Activated CD4-positive, alpha-beta T cell treated with anti-CD3 and anti-CD28 coated beads, Interleukin-2, amount 10 ng/mL, durations not matched to agents 7 days and 5 days (primary cell): Measurements from ENCODE around the gene NRL. TPM values are rescaled to one million over a fixed set of nuclear protein-coding genes. Genes with fewer than 3 reads are reported as not detected.
A peak's percentile ranks its signal among the peaks of the same experiment; 100 is the strongest.

ENCODE experiments used
- CTCF ChIA-PET: fragments of 350-600 bp; sonication (Branson Sonifier 250); formaldehyde crosslinking; loops from one replicate; lab custom pipeline; 2021; ENCODE audit warnings: antibody characterized with exemption; lab: Charles Lee
- POLR2A ChIA-PET: fragments of 350-600 bp; sonication (Branson Sonifier 250); formaldehyde crosslinking; loops from one replicate; lab custom pipeline; 2021; ENCODE audit warnings: antibody characterized with exemption; lab: Charles Lee
- DNase-seq: peaks from one replicate; pipeline ENCODE4 v3.0.0-alpha.2; 2020
- H3K27ac Mint-ChIP-seq: one replicate; pipeline ENCODE4 v1.8.0; 2021; ENCODE audit warnings: mild to moderate bottlenecking, moderate library complexity, mixed read lengths
- H3K27me3 Mint-ChIP-seq: one replicate; pipeline ENCODE4 v1.8.0; 2021; ENCODE audit warnings: mixed read lengths
- H3K36me3 Mint-ChIP-seq: one replicate; pipeline ENCODE4 v1.8.0; 2021; ENCODE audit warnings: low read depth, mixed read lengths
- H3K4me1 Mint-ChIP-seq: one replicate; pipeline ENCODE4 v1.8.0; 2021; ENCODE audit warnings: mixed read lengths
- H3K4me3 Mint-ChIP-seq: one replicate; pipeline ENCODE4 v1.8.0; 2021; ENCODE audit warnings: mild to moderate bottlenecking, moderate library complexity, mixed read lengths
- H3K9me3 Mint-ChIP-seq: one replicate; pipeline ENCODE4 v1.8.0; 2021; ENCODE audit warnings: mixed read lengths
- total RNA-seq, 2 experiments: library from RNA; stranded (reverse); gene quantifications; one replicate each; pipeline ENCODE4 v1.2.3, GENCODE V29; 2021

NRL gene
- total RNA-seq, 2 experiments from 2014 or later: 3.1 to 3.3 TPM

DNA sequence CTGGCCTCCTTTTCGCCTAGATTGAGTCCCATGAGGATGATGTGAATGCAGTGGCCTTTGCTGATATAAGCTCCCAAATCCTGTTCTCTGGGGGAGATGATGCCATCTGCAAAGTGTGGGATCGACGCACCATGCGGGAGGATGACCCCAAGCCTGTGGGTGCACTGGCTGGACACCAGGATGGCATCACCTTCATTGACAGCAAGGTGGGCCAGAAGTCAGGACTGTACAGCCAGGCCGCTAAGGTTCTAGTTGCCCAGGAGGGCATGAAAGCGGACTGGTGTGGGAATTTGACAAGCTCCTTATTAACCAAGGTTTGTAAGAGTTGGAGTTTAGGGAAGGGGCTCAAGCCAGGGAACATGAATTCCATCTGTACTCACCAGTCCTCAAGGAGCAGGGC is 4.9 kb upstream of the NRL start:
- H3K4me1 Mint-ChIP-seq: peaks cover 40% of the 10 kb centered on the region
- DNase-seq: no peak
- H3K36me3 Mint-ChIP-seq: peaks cover 73% of the 10 kb centered on the region
- no peaks in the 10 kb centered on the region for H3K27me3 Mint-ChIP-seq
- H3K4me3 Mint-ChIP-seq: no peak overlapping the region
- CTCF ChIA-PET: interaction anchor here (1.5 to 3.2 kb wide), 2 partner anchors 11 to 17 kb away, joined by 5 to 12 read pairs; partner anchors contain the start of gene PSME1
- no peak overlapping the region for H3K27ac Mint-ChIP-seq
- no peaks in the 10 kb centered on the region for H3K9me3 Mint-ChIP-seq
- POLR2A ChIA-PET: no interaction called here

DNA sequence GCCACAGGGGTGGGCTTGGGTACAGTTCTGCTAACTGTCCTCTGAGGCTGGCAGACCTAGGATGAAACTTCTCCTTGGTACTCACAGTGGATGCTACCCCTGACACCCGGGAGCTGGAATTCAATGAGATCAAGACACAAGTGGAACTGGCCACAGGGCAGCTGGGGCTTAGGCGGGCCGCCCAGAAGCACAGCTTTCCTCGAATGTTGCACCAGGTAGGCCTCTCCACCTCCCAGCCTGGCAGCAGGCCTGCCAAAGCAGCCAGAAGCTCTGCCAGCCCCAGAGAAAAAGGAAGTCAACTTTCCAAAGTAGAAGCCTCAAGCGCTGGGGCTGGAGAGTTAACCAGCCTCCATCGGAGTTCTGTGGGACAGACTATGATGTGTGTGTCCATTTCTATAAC is 2.4 kb upstream of the NRL start:
- DNase-seq: no peak
- Mint-ChIP-seq H3K27me3 (no peaks in the 10 kb centered on the region), H3K27ac (no peak overlapping the region), H3K36me3 (peaks cover 62% of the 10 kb centered on the region), H3K4me3 (no peak overlapping the region), H3K4me1 (peaks cover 41% of the 10 kb centered on the region), H3K9me3 (no peaks in the 10 kb centered on the region)
- CTCF ChIA-PET: interaction anchor here (0.6 to 2.4 kb wide), 6 partner anchors 8 to 44 kb away, joined by 3 to 12 read pairs (median 4); partner anchors contain the start of gene IRF9
- POLR2A ChIA-PET: no interaction called here

DNA sequence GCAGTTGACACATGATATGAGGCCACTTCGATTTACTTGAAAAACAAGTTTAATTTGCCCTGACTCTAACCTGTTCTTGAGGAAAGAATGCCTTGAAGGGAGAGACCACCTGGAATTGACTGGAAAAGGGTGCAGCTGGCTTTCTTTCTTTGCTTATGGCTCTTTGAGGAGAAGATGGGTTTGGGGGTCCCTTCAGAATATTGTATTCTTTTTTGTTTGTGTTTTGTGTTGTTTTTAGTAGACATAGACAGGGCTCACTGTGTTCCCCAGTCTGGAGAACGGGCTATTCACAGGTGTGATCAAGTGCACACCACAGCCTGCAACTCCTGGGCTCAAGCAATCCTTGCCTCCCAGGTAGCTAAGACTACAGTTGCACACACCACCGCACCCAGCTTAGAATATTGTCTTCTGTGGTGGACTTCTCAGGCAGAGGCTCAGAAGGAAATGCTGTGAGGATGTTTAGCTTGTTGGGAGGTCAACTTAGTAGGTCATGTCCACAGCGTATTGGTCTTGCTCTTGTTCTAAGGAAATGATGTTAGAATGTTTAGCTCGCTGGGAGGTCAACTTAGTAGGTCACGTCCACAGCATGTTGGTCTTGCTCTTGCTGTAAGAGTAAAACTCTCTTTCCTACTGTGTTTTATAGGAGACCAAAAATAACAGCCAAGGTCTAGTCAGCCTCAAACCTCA is 1.5 kb upstream of the NRL start:
- POLR2A ChIA-PET: no interaction called here
- Mint-ChIP-seq H3K27ac (peak overlapping the region; percentile 99), H3K4me3 (peak overlapping the region; percentile 100), H3K4me1 (peaks cover 42% of the 10 kb centered on the region), H3K36me3 (peaks cover 58% of the 10 kb centered on the region), H3K9me3 (no peaks in the 10 kb centered on the region), H3K27me3 (no peaks in the 10 kb centered on the region)
- CTCF ChIA-PET: interaction anchor here (0.7 to 3.2 kb wide), 10 partner anchors 11 to 385 kb away, joined by 3 to 16 read pairs (median 5); partner anchors contain the start of genes EMC9, IPO4, IRF9 and PSME1
- no peak for DNase-seq

DNA sequence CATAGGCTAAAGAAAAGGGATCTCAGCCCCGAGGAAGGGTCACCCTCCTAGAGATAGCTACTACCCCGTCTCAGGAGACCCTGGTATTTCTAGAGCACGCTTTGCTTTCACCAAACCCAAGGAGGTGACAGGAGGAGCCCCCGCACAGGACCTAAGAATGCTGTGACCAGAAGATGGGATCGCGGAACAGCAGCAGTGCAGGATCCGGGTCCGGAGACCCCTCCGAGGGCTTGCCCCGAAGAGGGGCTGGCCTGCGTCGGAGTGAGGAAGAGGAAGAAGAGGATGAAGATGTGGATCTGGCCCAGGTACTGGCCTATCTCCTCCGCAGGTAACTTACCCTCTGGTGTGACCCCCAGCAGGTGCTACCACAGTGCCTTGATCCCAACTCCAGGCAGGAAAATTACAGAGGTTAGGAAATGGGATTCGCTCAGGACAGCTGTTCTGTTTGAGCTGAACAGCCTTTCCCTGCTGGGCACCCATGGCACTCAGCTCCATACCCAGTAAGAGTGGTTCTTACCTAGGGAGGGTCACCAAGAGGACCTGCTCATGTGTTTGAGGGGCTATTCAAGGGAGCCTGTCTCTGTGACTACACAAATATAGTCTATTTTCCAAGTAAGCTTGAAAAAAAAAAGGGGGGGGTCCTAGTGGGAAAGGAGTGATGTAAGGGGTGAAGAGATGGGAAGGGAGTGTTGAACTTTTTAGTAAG is 826 bp upstream of the NRL start:
- no peak for DNase-seq
- Mint-ChIP-seq H3K27me3 (no peaks in the 10 kb centered on the region), H3K9me3 (no peaks in the 10 kb centered on the region), H3K4me1 (peaks cover 48% of the 10 kb centered on the region), H3K36me3 (peaks cover 51% of the 10 kb centered on the region), H3K4me3 (peak overlapping the region; percentile 100), H3K27ac (peak overlapping the region; percentile 99)
- POLR2A ChIA-PET: interaction anchor here (0.5 to 2.3 kb wide), 5 partner anchors 9 to 46 kb away, joined by 3 to 11 read pairs (median 7); partner anchors contain the start of genes IRF9, PCK2, PSME1 and PSME2
- CTCF ChIA-PET: interaction anchor here (0.7 to 3.2 kb wide), 19 partner anchors 11 to 763 kb away, joined by 3 to 23 read pairs (median 6); partner anchors contain the start of genes DHRS4, EMC9, IPO4 and IRF9

GRCh38 chr14:24113801-24114531 is 783 bp downstream of the NRL start:
- H3K4me3 Mint-ChIP-seq: peak overlapping the region; percentile 100
- H3K4me1 Mint-ChIP-seq: peaks cover 53% of the 10 kb centered on the region
- H3K27ac Mint-ChIP-seq: peak overlapping the region; percentile 99
- POLR2A ChIA-PET: interaction anchor here (0.5 to 2.3 kb wide), 11 partner anchors 19 to 129 kb away, joined by 3 to 11 read pairs (median 5); partner anchors contain the start of genes CHMP4A, EMC9, IRF9 and PCK2
- CTCF ChIA-PET: interaction anchor here (0.5 to 3.2 kb wide), 20 partner anchors 12 to 318 kb away, joined by 3 to 23 read pairs (median 6); partner anchors contain the start of genes DHRS4, EMC9, IPO4 and IRF9
- H3K9me3 Mint-ChIP-seq: no peaks in the 10 kb centered on the region
- H3K27me3 Mint-ChIP-seq: no peaks in the 10 kb centered on the region
- H3K36me3 Mint-ChIP-seq: peaks cover 39% of the 10 kb centered on the region
- peak; percentile 89 for DNase-seq

DNA sequence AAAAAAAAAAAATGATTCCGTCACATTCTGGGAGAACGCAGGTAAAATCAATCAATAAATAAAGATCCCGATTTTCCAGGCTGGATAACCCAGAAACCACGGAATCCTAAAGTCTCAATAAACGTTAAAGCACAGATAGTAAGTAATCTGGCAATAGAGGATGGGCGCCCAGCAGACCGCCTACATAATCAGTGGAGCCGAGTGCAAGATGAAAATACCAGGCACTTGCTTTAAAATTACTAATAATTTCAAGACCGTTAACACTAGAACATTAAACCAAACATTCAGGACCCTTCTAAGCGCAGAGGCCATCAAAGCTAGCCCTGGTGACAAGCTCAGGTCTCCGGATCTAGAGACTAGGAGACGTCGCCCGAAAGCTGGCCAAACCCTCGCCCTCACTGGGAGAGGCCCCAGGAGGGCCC is 1.4 kb downstream of the NRL start:
- Mint-ChIP-seq H3K36me3 (peaks cover 33% of the 10 kb centered on the region), H3K27me3 (no peaks in the 10 kb centered on the region), H3K4me1 (peaks cover 53% of the 10 kb centered on the region), H3K9me3 (no peaks in the 10 kb centered on the region), H3K4me3 (peak overlapping the region; percentile 100), H3K27ac (peak overlapping the region; percentile 99)
- no peak for DNase-seq
- ChIA-PET POLR2A (interaction anchor here (0.8 to 2.3 kb wide), 5 partner anchors 18 to 48 kb away, joined by 3 to 11 read pairs (median 5); partner anchors contain the start of genes EMC9, IRF9, PCK2 and PSME1), CTCF (interaction anchor here (0.5 to 2.7 kb wide), 6 partner anchors 19 to 246 kb away, joined by 3 to 23 read pairs (median 6); partner anchors contain the start of gene IRF9)

- no peaks in the 10 kb centered on the region for H3K9me3 Mint-ChIP-seq
- H3K4me1 Mint-ChIP-seq: peaks cover 49% of the 10 kb centered on the region
- peaks cover 13% of the 10 kb centered on the region for H3K36me3 Mint-ChIP-seq
- H3K27me3 Mint-ChIP-seq: no peaks in the 10 kb centered on the region
- no peak overlapping the region for H3K27ac Mint-ChIP-seq
- DNase-seq: no peak
- no peak overlapping the region for H3K4me3 Mint-ChIP-seq
- ChIA-PET CTCF (interaction anchor here (0.7 to 9.3 kb wide), 10 partner anchors 14 to 168 kb away, joined by 3 to 138 read pairs (median 7); partner anchors contain the start of genes FITM1, IRF9, PCK2 and PSME1), POLR2A (interaction anchor here (0.6 to 1.0 kb wide), 2 partner anchors 31 to 1050 kb away, joined by 3 to 4 read pairs; partner anchors contain the start of gene EMC9)
These were observed 4.2 kb downstream of the NRL start for GRCh38 chr14:24110523-24110922.

DNA sequence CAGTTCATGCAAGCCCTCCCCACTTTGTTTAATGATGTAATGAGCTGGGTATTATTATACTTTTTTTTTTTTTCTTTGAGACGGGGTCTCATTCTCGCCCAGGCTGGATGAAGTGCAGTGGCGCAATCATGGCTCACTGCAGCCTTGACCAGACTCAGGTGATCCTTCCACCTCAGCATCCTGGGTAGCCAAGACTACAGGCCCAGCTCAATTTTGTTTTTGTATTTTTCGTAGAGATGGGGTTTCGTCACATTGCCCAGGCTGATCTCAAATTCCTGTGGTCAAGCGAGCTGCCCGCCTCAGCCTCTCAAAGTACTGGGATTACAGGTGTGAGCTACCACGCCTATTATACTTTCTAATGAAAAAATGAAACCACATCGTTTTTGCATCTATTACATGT is 4.7 kb downstream of the NRL start:
- no peaks in the 10 kb centered on the region for H3K9me3 Mint-ChIP-seq
- H3K4me3 Mint-ChIP-seq: no peak overlapping the region
- H3K4me1 Mint-ChIP-seq: peaks cover 44% of the 10 kb centered on the region
- no peak for DNase-seq
- no peak overlapping the region for H3K27ac Mint-ChIP-seq
- POLR2A ChIA-PET: interaction anchor here (0.6 to 1.0 kb wide), 2 partner anchors 31 to 1050 kb away, joined by 3 to 4 read pairs; partner anchors contain the start of gene EMC9
- peaks cover 11% of the 10 kb centered on the region for H3K36me3 Mint-ChIP-seq
- no peaks in the 10 kb centered on the region for H3K27me3 Mint-ChIP-seq
- CTCF ChIA-PET: interaction anchor here (0.6 to 9.3 kb wide), 13 partner anchors 12 to 853 kb away, joined by 3 to 138 read pairs (median 6); partner anchors contain the start of genes EMC9, FITM1, IRF9 and PCK2

DNA sequence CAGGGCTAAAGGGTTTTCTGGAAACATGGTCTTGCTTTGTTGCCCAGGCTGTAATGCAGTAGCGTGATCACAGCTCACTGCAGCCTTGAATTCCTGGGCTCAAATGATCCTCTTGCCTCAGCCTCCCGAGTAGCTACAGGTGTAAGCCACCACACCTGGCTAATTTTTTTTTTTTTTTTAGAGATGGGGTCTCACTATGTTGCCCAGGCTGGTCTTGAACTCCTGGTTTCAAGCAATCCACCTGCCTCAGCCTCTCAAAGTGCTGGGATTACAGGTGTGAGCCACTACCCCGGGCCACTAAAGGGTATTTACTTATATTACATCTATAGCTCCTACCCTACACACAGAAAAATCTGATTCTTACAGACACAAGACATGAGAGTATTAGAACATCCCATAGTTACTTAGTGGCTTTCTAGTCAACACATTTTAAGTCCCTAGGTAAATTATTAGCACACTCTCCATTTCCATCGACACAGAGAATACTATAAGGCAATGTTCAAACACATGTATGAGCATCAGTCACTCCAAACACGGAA is 6.3 kb downstream of the NRL start:
- Mint-ChIP-seq H3K36me3 (peaks cover 19% of the 10 kb centered on the region), H3K27ac (peak overlapping the region; percentile 96), H3K4me3 (no peak overlapping the region), H3K9me3 (no peaks in the 10 kb centered on the region), H3K27me3 (no peaks in the 10 kb centered on the region), H3K4me1 (peaks cover 44% of the 10 kb centered on the region)
- DNase-seq: no peak
- ChIA-PET POLR2A (interaction anchor here (0.9 to 1.1 kb wide), 3 partner anchors 14 to 138 kb away, joined by 3 to 13 read pairs (median 4); partner anchors contain the start of gene PCK2), CTCF (interaction anchor here (0.5 to 9.3 kb wide), 37 partner anchors 8 to 1098 kb away, joined by 3 to 138 read pairs (median 3); partner anchors contain the start of genes CARMIL3, DHRS4L2, EMC9 and IRF9)

DNA sequence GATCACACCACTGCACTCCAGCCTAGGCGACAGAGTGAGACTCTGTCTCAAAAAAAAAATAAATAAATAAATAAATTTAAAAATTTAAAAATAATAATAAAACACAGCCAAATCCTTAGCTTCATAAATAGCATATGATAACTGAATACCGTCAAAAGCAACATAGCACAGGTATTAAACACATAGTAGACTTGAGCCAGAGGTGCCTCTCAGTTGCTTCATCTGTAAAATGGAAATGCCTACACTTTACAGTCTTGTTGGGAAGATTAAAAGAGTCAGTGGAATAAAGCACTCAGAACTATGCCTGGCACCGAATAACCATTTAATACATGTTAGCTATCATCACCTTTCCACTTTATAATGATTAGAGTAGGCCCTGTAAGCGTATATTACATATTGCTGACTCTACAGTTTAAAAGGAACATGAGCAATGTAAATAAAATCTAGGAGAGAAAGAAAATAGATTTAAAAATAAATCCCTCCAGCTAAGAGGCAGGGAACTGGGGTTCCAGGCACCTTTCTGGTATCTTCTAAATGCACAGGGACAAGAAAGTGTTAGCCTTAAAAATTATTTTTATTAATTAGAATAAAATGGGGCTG is 8.0 kb downstream of the NRL start:
- CTCF ChIA-PET: interaction anchor here (1.2 to 9.3 kb wide), 3 partner anchors 13 to 54 kb away, joined by 4 to 138 read pairs (median 33); partner anchors contain the start of genes IRF9 and PCK2
- Mint-ChIP-seq H3K4me3 (no peak overlapping the region), H3K4me1 (peaks cover 42% of the 10 kb centered on the region), H3K36me3 (peaks cover 25% of the 10 kb centered on the region), H3K27ac (no peak overlapping the region), H3K9me3 (no peaks in the 10 kb centered on the region), H3K27me3 (no peaks in the 10 kb centered on the region)
- POLR2A ChIA-PET: interaction anchor here (0.6 kb wide), 2 partner anchors 8 to 55 kb away, joined by 3 to 4 read pairs; no protein-coding TSS in a partner anchor
- no peak for DNase-seq
